H9 (cell line): ENCODE data around the gene GPR137B. TPM values are rescaled to one million over a fixed set of nuclear protein-coding genes. Genes with fewer than 3 reads are reported as not detected.

Source experiments
- DNase-seq: peaks from one replicate; pipeline ENCODE4 v3.0.0-alpha.2; 2017
- H2AFZ ChIP-seq: one replicate; pipeline ENCODE4 v1.6.1; 2013; ENCODE audit warnings: mild to moderate bottlenecking, low read length, control low read depth, moderate library complexity
- H2AK5ac ChIP-seq: 2 replicates; pipeline ENCODE4 v1.6.1; 2013; ENCODE audit warnings: low read length, control low read depth, mixed read lengths; ENCODE audit not compliant: insufficient read length
- H2BK120ac ChIP-seq: one replicate; pipeline ENCODE4 v1.6.1; 2013; ENCODE audit warnings: low read depth, mild to moderate bottlenecking, low read length, control low read depth, inconsistent platforms; ENCODE audit not compliant: poor library complexity, severe bottlenecking
- H2BK12ac ChIP-seq: 2 replicates; pipeline ENCODE4 v1.6.1; 2013; ENCODE audit warnings: low read length, control low read depth, mixed read lengths, low read depth; ENCODE audit not compliant: insufficient read length
- H2BK15ac ChIP-seq: 2 replicates; pipeline ENCODE4 v1.6.1; 2013; ENCODE audit warnings: low read depth, low read length, control low read depth
- H2BK20ac ChIP-seq: one replicate; pipeline ENCODE4 v1.6.1; 2013; ENCODE audit warnings: low read depth, mild to moderate bottlenecking, low read length, control low read depth, inconsistent platforms; ENCODE audit not compliant: poor library complexity, severe bottlenecking
- H2BK5ac ChIP-seq: 2 replicates; pipeline ENCODE4 v1.6.1; 2013; ENCODE audit warnings: low read length, control low read depth, mixed read lengths; ENCODE audit not compliant: insufficient read length
- H3K14ac ChIP-seq: 2 replicates; pipeline ENCODE4 v1.6.1; 2013; ENCODE audit warnings: low read length, control low read depth; ENCODE audit not compliant: insufficient read depth
- H3K18ac ChIP-seq: 2 replicates; pipeline ENCODE4 v1.6.1; 2013; ENCODE audit warnings: low read depth, mild to moderate bottlenecking, mixed read lengths, low read length, control low read depth; ENCODE audit not compliant: insufficient read length
- H3K23ac ChIP-seq: 2 replicates; pipeline ENCODE4 v1.6.1; 2013; ENCODE audit warnings: low read length, control low read depth, mixed read lengths, low read depth; ENCODE audit not compliant: insufficient read length
- H3K23me2 ChIP-seq: 2 replicates; pipeline ENCODE4 v1.6.1; 2013; ENCODE audit warnings: low read depth, mild to moderate bottlenecking, mixed read lengths, low read length, control low read depth; ENCODE audit not compliant: insufficient read length, poor library complexity, severe bottlenecking
- H3K27ac ChIP-seq: 2 replicates; pipeline ENCODE4 v1.5.1; 2013; ENCODE audit warnings: low read length, control low read depth, mixed read lengths, low read depth; ENCODE audit not compliant: insufficient read length
- H3K27me3 ChIP-seq: 2 replicates; pipeline ENCODE4 v1.6.1; 2013; ENCODE audit warnings: low read length, control low read depth, inconsistent platforms; ENCODE audit not compliant: insufficient read depth
- H3K4ac ChIP-seq: 2 replicates; pipeline ENCODE4 v1.6.1; 2013; ENCODE audit warnings: low read depth, mild to moderate bottlenecking, control low read depth, inconsistent platforms, low read length, moderate library complexity
- H3K4me1 ChIP-seq: 2 replicates; pipeline ENCODE4 v1.6.1; 2013; ENCODE audit warnings: low read length, control low read depth, inconsistent platforms; ENCODE audit not compliant: insufficient read depth
- H3K4me2 ChIP-seq: 2 replicates; pipeline ENCODE4 v1.6.1; 2013; ENCODE audit warnings: low read length, control low read depth, mixed read lengths; ENCODE audit not compliant: insufficient read length, insufficient read depth
- H3K56ac ChIP-seq: 2 replicates; pipeline ENCODE4 v1.6.1; 2013; ENCODE audit warnings: low read depth, mild to moderate bottlenecking, mixed read lengths, low read length, control low read depth; ENCODE audit not compliant: insufficient read length
- H3K79me1 ChIP-seq: 2 replicates; pipeline ENCODE4 v1.6.1; 2013; ENCODE audit warnings: low read depth, mild to moderate bottlenecking, moderate library complexity, low read length, control low read depth, inconsistent platforms; ENCODE audit not compliant: insufficient read depth, poor library complexity, severe bottlenecking
- H3K79me2 ChIP-seq: 2 replicates; pipeline ENCODE4 v1.6.1; 2013; ENCODE audit warnings: low read length, control low read depth, inconsistent platforms; ENCODE audit not compliant: insufficient read depth
- H3K9ac ChIP-seq: 2 replicates; pipeline ENCODE4 v1.6.1; 2013; ENCODE audit warnings: low read length, control low read depth, mixed read lengths; ENCODE audit not compliant: insufficient read length; ENCODE audit errors: extremely low read depth
- H3K9me3 ChIP-seq: one replicate; pipeline ENCODE4 v1.6.1; 2013; ENCODE audit warnings: low read depth, low read length, inconsistent platforms; ENCODE audit not compliant: control insufficient read depth
- H3T11ph ChIP-seq: one replicate; pipeline ENCODE4 v1.6.1; 2013; ENCODE audit warnings: mild to moderate bottlenecking, low read length, control low read depth, inconsistent platforms
- H4K20me1 ChIP-seq: one replicate; pipeline ENCODE4 v1.6.1; 2013; ENCODE audit not compliant: control insufficient read depth, insufficient read length, insufficient read depth
- H4K5ac ChIP-seq: 2 replicates; pipeline ENCODE4 v1.6.1; 2013; ENCODE audit warnings: low read depth, mild to moderate bottlenecking, mixed read lengths, low read length, control low read depth; ENCODE audit not compliant: insufficient read length
- H4K8ac ChIP-seq: replicated peaks from 2 replicates; pipeline ENCODE4 v1.6.1; 2013; ENCODE audit warnings: low read length, control low read depth, mixed read lengths, low read depth; ENCODE audit not compliant: insufficient read length
- H4K91ac ChIP-seq: 2 replicates; pipeline ENCODE4 v1.6.1; 2013; ENCODE audit warnings: low read depth, mild to moderate bottlenecking, moderate library complexity, mixed read lengths, low read length, control low read depth; ENCODE audit not compliant: insufficient read length
- H3K27ac Mint-ChIP-seq, 3 experiments: 2 replicates in 2 of 3; 3 replicates in 1 of 3; pipeline ENCODE4 v1.8.0; 2020 to 2021; ENCODE audit warnings: mixed read lengths in 3 of 3, mild to moderate bottlenecking in 1 of 3, moderate library complexity in 1 of 3
- H3K27me3 Mint-ChIP-seq: 2 replicates; pipeline ENCODE4 v1.8.0; 2021; ENCODE audit warnings: low read depth, mild to moderate bottlenecking, moderate library complexity, mixed read lengths
- H3K36me3 Mint-ChIP-seq, 3 experiments: 2 replicates in 2 of 3; 3 replicates in 1 of 3; pipeline ENCODE4 v1.8.0; 2020 to 2021; ENCODE audit warnings: low read depth in 3 of 3, mixed read lengths in 3 of 3; ENCODE audit not compliant: insufficient read depth in 1 of 3
- H3K4me1 Mint-ChIP-seq, 2 experiments: 2 replicates each; pipeline ENCODE4 v1.8.0; 2020; ENCODE audit warnings: mixed read lengths in 2 of 2
- H3K4me3 Mint-ChIP-seq, 2 experiments: 2 replicates in 1 of 2; 3 replicates in 1 of 2; pipeline ENCODE4 v1.8.0; 2020 to 2021; ENCODE audit warnings: mild to moderate bottlenecking in 2 of 2, mixed read lengths in 2 of 2, moderate library complexity in 1 of 2
- H3K9me3 Mint-ChIP-seq, 2 experiments: 2 replicates in 1 of 2; 3 replicates in 1 of 2; pipeline ENCODE4 v1.8.0; 2020; ENCODE audit warnings: mild to moderate bottlenecking in 2 of 2, mixed read lengths in 2 of 2, moderate library complexity in 1 of 2
- WGBS: extraction: QIAGEN DNeasy Blood & Tissue Kit; methylation state at CpG from one replicate; pipeline ENCODE4 v1.1.7; 2013; ENCODE audit warnings: missing lambda C conversion rate, low lambda C conversion rate, mixed read lengths; ENCODE audit not compliant: insufficient read length; ENCODE audit errors: extremely low coverage; 5-methylcytosine and 5-hydroxymethylcytosine counted together
- total RNA-seq: library from RNA; stranded (reverse); gene quantifications from 2 replicates; pipeline ENCODE4 v1.2.1, GENCODE V29; 2021
- TF ChIP-seq, protein P1 (sequence below): fragments of 200-600 bp; sonication (generic); conservative IDR thresholded peaks from 3 replicates; pipeline ENCODE4 v1.8.0; 2021; ENCODE audit warnings: antibody characterized with exemption, mild to moderate bottlenecking

The GPR137B gene
- total RNA-seq, 1 experiment from 2014 or later: 5.9 TPM

- H2BK15ac ChIP-seq: no peak overlapping the region
- H3K56ac ChIP-seq: no peak overlapping the region
- H2BK20ac ChIP-seq: no peak overlapping the region
- no peaks in the 10 kb centered on the region for H4K20me1 ChIP-seq
- Mint-ChIP-seq H3K9me3 (peaks cover 25 to 28% of the 10 kb centered on the region in 2 experiments), H3K4me1 (peaks cover 7 to 14% of the 10 kb centered on the region in 2 experiments), H3K4me3 (no peak overlapping the region), H3K27ac (no peak overlapping the region), H3K27me3 (peaks cover 3% of the 10 kb centered on the region), H3K36me3 (peaks cover 26 to 53% (median 33%) of the 10 kb centered on the region in 3 experiments)
- no peaks in the 10 kb centered on the region for H3K23me2 ChIP-seq
- H3K4me1 ChIP-seq: no peaks in the 10 kb centered on the region
- no peak overlapping the region for H2AFZ ChIP-seq
- no peak overlapping the region for H3K27ac ChIP-seq
- no peak overlapping the region for H3K23ac ChIP-seq
- no peak overlapping the region for H3K4ac ChIP-seq
- no peak for DNase-seq
- H2BK120ac ChIP-seq: no peak overlapping the region
- no peaks in the 10 kb centered on the region for H3K79me2 ChIP-seq
- no peaks in the 10 kb centered on the region for H3K79me1 ChIP-seq
- no peak overlapping the region for H2AK5ac ChIP-seq
- no peaks in the 10 kb centered on the region for H3K27me3 ChIP-seq
- H3K4me2 ChIP-seq: no peak overlapping the region
- no peak overlapping the region for H3K18ac ChIP-seq
- no CpG with 5 or more reads among the region's 7 CpGs for WGBS
- H3K9me3 ChIP-seq: no peaks in the 10 kb centered on the region
- no peak overlapping the region for H2BK12ac ChIP-seq
- H2BK5ac ChIP-seq: no peak overlapping the region
- no peak overlapping the region for H3K9ac ChIP-seq
- TF ChIP-seq, protein P1, sequence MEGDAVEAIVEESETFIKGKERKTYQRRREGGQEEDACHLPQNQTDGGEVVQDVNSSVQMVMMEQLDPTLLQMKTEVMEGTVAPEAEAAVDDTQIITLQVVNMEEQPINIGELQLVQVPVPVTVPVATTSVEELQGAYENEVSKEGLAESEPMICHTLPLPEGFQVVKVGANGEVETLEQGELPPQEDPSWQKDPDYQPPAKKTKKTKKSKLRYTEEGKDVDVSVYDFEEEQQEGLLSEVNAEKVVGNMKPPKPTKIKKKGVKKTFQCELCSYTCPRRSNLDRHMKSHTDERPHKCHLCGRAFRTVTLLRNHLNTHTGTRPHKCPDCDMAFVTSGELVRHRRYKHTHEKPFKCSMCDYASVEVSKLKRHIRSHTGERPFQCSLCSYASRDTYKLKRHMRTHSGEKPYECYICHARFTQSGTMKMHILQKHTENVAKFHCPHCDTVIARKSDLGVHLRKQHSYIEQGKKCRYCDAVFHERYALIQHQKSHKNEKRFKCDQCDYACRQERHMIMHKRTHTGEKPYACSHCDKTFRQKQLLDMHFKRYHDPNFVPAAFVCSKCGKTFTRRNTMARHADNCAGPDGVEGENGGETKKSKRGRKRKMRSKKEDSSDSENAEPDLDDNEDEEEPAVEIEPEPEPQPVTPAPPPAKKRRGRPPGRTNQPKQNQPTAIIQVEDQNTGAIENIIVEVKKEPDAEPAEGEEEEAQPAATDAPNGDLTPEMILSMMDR: no peak
- no peak overlapping the region for H4K5ac ChIP-seq
- no peak overlapping the region; the same call in 1 of the 2 replicates for H3K14ac ChIP-seq
- no peak overlapping the region for H3T11ph ChIP-seq
- no peak overlapping the region for H4K8ac ChIP-seq
- no peak overlapping the region for H4K91ac ChIP-seq
Measured at GRCh38 chr1:236164273-236164672, 21.9 kb downstream of the GPR137B start.
